HG02870 (cell line): ENCODE measurements around the gene HOXB9.

Experiments
- ATAC-seq: cut with Tn5 transposase; IDR thresholded peaks from one replicate; pipeline ENCODE4 v1.9.1; 2021; ENCODE audit warnings: mild to moderate bottlenecking, moderate library complexity; ENCODE audit not compliant: unreplicated experiment

Gene HOXB9

DNA sequence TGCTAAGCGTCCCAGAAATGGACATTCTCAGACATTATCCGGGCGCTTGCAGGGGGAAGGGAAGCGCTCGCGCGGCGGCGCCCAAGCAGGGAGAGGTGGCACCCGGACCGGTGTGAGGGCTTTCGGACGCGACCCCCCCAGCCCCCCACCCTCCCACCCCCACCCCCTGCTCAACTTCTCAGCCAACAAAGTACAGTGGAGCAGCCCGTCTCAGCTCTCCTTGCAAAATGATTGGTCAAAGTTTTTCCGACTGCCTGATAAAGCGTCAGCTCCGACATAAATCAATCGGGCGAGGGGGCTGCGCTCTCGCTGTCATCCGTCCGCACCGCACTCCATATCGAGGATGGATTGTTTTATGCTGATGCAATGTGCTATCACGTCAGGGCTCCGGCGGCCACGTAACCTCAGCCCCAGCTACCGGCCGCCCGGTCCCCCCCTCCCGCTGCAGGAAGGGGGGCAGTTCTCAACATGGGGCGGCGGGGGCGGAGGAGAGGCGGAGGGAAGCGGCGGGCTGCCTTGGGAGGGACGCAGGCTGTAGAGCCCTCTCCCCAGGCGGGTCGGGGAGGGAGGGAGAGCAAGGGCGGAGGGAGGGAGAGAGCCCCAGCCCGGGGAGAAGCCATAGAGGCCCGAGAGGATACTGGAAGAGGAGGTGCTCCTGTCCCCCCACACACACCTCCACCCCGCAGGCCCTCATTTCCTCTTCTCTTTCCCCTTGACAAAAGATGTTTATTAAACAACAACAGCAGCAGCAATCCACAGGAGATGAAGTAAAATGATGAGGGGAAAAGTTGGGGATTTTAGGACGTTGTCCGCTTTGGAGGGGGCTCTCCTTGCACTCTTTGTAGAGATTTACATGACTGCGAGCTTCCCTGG, at the start of gene HOXB9:
Gene HOXB9, minus strand, starts transcription at position 114 of the 873 bp plus-strand sequence. Its CDS starts 89 bp downstream, at position 25.
- ATAC-seq, result no peak

DNA sequence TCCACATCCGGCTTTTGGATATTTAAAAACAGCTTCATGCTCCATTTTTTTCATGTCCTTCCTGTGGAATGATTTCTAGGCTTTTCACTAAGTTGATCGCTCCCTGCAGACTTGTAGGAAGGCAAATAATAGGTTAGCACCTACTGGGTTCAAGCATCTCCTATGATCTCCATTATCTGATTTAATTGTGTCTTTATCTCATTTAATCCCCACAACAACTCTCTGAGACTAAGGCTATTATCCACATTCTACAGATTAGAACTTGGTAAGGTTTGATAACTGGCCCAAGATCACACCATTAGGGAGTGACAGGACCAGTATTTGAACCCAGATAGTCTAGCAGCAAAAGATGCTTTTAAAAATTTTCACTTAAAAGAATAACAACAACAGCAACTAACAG, 46.2 kb upstream of the HOXB9 start:
- no peak for ATAC-seq

DNA sequence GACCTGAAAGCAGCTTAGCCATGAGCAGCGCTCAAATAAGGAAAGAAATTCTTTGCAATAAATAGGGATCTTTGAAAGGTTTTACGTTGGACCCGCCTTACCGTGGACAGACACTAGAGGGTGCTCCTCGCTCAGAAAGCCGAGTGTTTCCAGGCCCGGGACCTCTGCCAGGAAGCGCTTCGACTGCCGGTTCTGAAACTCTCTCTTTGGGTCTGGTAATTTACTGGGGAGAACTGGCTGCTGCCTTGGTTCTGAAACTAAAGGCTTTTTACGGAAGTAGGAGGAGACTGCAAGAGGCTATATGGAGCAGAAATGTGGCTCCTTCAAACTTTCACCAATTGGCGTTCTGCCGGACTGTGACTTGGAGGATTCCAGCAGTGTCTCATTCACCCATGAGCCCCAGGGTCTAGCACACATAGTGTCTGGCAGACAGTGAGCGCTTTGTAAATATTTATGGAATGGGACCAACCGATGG, 45.6 kb upstream of the HOXB9 start:
- ATAC-seq, result no peak

DNA sequence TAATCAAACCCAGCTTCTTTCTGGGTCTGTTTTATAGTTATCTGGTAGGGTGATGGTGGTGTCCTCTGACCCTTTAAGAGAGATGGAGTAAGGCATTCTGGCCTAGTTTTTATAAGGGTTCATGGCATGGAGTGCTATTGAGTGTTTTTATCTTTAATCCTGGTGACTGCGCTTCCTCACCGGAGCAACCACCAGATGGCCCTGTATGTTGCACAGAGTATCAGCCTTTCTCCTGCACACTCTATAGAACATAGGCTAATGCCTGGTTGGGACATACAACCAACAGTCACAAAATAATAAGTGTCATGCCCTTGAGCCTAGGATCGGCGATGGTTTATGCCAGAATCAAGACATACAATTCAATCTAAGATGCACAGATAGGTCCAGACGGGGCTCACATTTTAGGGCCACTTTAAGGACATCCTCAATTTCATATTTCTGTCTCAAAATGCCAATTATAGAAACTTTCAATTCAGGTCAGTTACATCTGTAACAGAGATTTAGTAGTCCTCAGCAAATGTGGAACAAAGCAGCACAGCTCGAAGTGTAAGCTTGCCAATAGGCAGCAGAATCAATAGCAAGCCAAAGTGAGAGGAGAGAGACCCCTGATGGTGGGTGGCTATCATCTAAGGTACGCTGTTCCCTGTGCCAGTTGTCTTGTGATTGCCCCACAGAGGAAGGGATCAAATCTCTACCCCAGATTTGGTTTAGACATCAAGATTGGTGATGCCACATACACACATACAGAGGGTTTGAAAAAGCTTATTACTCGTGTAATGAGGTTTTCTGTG, 37.2 kb upstream of the HOXB9 start:
- ATAC-seq, result no peak

DNA sequence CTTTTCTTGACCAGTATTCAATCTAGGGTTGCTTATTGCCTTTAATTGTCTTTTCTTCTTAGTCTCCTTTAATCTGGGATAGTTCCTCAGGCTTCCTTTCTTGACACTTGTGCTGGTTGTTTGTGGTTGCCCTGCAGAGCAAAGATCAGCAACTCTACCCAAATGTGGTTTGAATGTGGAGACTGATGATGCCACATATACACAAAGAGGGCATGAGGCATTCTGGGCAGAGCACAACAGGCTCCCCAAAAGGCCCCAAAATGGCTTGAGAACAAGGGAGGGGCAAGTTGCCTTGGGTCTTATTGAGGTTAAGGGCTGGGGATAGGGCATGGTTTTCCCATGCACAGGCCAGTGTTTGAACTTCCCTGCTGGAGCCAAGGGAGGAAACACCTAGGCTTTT, 29.8 kb upstream of the HOXB9 start:
- no peak for ATAC-seq

DNA sequence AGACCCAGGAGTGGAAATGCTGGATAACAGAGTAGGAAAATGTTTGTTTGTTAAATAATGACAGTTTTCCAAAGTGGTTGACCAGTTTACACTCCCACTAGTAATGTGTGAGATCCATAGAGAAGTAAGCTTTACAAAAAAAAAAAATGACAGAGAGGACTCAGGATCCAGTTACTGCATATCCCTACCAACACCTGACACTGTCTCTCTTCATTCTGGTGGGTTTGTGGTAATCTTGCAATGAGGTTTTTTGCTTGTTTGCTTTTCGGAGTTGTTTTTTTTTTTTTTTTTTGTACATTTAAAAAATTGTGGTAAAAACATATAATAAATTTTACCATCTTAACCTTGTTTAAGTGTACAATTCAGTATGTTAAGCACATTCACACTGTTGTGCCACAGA, 23.6 kb upstream of the HOXB9 start:
- ATAC-seq, result no peak

DNA sequence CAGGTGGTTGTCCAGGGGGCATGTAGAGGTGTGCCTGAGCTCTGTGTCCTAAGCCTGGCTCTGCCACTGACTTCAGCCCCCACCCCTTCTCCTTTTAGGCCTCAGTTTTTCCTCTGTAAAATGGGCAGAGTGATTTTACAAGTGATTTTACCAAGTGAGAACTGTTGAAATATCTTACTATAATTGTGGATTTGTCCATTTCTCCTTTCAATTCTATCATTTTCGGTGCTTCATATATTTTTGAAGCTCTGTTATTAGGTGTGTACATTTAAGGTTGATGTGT, 21.7 kb upstream of the HOXB9 start:
- no peak for ATAC-seq

DNA sequence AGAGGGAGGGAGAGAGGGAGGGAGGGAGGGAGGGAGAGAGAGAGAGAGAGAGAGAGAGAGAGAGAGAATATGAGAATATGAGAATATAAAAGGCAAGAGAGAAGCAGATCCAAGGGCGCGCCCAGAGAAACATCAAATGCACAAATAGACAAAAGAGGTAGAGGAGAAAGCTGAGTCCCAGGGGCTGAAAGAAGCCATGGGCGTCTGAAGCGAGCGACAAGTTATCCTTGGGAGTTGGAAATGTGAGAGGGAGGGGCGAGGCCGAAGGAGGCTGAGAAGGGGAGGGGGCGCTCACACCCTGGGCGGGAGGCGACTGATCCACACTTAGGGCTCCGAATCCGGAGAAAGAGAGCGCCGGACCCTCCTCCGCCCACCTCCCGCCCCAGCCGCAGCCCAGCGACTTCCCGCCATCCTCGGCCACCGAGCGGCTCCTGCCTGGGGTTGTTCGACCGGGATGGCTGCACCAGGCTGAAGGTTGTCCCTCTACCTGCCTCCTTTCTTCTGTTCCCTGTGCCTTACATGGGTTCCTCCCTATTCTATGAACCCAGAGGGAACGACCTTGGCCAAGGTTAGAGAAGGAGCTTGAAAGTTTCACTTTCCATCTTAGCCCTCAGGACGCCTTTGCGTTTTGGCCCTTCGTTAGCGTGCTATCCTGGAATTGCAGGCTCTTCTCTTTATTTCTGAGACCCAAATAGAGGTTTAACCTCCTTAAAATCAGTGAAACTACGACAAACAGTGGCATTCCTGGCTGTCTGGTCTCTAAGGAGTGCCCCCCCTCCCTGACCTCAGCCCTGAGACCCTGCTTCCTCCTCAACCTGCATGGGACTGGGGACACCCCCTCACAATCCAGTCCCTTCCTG, 21.2 kb upstream of the HOXB9 start:
- ATAC-seq, result no peak

DNA sequence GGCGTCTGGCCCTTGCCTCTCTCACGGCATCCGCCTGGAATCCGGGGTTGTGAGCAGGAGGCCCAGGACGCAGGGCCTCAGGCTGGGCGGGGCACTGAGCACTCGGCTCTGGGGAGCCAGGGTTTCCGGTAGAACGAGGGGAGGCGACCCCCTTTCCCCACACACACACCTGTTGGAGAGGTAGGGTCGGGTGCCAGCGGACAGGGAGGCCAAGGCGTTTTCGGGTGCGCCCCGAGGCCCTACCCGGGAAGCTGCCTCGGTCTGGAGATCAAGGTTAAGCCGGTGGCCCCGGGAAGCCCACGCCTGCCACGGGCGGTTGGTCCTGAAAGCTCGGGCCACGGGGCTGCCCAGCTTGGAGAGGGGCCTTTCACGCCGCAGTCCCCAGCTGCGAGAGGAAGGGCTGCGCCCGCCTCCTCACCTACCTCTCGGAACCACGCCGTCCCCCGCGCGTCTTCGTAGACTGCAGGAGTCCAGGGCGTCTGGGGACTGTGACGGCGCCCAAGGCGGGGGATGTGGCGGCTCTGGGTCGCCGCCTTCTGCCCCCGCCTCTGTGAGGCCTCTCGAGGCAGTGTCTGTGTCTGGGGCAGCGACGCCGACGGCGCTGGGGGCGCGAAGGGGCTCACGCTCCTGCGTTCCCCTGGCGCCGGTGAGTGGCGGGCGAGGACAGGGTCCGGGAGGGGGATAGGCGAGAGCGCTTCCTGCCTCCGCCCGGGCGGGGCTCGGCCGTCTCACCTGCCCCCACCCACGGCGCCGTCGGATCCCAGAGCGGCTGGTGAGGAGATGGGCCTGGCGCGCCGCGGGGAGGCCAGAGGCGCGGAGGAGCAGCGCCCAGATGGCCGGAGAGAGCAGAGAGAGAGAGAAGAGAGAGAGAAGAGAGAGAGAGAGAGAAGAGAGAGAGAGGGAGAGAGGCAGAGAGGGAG, 20.3 kb upstream of the HOXB9 start:
- ATAC-seq, result no peak

DNA sequence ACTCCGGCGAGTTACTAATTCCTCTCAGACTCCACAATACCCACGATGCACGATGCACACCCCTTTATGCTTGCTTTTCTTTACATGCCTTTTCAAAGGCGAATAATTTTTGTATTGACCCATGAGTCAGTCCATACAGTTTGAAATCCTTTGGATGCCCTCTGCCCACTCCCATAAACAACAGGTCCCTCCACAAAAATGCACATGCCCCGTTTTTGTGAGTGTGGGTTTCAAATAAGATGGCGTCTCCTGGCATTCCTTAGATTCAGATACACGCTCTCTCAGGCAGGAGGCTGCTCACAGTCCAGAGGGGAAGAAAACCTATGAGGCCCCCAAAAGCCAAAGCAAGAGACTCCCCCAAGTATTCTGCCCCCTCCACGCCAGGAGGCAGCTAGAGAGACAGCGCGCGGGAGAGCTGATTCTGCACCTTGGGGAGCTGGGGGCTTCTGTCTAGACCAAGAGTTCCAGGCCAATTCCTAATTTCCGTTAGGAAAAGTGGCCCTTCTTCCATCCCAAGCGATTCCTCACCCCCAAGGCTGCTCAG, 19.6 kb upstream of the HOXB9 start:
- ATAC-seq, result no peak

DNA sequence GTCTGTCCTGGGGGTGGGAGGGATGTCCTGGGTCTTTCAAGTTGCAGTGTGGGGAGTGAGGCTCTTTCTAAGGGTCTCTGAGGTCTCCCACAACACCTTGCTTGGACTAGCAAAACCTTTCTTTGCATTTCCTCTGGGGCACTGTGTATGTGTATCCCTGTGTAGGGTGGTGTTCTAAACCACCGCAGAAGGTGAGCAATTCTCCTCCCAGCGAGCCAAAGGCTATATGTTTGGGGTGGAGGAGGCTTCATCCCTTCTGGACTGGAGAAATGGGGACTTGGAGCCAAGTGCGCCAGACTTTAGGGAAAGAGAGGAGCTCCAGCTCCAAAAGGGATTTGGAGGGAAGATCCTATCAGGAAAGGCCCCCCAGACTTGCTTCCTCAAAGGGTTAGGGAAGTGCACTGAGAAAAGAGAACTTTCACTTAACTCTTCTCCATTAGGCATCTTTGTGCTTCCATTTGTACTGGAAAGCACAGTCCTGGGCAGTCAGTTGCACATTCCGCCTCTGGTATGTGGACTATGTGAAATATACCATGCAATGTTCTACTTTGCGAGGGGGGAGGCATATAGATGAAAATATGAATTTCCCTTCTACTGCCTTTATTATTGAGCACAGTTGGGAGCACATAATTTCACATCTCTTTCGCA, 18.9 kb upstream of the HOXB9 start:
- no peak for ATAC-seq

DNA sequence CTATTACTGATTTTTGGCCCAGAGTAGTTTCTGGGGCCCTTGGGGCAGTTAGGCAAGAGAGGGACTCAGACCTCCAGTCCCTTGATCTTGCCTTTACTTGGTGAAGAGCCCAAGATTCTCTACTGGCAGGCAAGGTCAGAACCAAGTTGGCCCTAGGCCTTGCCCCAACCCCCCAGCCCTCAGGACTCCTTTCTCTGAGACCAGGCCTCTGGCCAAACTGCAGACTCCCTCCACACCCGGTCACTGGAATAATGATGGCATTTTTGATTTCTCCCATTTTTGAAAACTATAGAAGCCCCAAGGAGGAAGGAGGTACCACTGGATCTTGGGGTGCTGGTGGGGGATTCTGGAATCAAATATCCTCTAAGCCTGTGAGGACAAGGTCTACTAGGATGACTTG, 18.0 kb upstream of the HOXB9 start:
- no peak for ATAC-seq

DNA sequence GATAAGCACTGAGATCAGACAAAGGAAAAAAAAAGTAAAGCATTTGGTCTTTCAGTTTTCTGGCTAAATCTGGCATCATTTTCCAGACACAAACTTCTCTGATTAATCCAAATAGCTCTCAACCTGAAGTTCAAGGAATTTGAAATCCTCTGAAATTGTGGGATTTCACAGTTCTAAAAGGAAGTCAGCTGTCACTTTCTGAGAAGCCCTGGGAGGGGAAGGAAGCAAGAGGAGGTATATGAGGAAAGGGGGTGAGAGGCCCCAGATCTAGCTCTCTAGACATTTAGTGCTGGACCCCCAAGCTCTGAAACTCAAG, 17.5 kb upstream of the HOXB9 start:
- no peak for ATAC-seq

DNA sequence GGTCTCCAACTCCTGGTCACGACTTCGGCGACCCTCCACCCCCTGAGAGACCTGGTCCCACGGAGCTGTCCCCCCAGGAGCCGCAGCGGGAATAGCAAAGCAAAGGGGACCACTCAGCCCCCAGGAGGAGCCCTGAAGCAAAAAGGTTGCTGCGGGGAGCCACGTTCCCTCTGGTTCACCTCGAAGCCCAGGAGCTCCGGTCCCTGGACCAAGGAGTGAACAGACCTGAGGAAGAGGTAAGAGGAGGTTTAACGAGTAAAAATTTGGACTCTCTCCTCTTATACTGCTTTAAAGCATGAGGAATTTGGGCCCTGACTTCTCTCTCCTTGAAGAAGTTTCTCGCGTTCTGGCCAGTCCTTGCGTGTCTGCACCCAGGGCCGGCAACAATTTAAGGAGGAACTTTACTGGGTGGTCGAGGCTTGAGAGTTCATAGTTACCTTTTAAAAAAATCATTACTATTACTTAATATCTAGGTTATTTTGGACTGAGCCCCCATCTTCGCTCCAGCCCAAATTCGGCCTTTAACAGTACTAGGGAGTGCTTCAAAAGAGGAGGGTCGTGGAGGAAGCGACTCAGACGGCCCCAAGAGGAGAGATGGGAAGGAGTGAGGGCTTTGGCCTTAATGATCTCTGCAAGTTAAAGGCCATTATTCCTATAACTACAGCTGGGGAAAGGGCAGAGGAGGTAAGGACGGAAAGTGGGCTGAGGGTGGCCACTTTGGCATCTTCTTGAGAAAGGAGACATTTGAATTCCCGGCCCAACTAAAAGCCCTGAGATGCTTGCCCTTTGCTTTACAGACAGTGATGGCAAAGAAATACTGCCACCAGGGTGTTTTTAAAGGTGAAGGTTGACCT, 16.9 kb upstream of the HOXB9 start:
- ATAC-seq, result no peak

DNA sequence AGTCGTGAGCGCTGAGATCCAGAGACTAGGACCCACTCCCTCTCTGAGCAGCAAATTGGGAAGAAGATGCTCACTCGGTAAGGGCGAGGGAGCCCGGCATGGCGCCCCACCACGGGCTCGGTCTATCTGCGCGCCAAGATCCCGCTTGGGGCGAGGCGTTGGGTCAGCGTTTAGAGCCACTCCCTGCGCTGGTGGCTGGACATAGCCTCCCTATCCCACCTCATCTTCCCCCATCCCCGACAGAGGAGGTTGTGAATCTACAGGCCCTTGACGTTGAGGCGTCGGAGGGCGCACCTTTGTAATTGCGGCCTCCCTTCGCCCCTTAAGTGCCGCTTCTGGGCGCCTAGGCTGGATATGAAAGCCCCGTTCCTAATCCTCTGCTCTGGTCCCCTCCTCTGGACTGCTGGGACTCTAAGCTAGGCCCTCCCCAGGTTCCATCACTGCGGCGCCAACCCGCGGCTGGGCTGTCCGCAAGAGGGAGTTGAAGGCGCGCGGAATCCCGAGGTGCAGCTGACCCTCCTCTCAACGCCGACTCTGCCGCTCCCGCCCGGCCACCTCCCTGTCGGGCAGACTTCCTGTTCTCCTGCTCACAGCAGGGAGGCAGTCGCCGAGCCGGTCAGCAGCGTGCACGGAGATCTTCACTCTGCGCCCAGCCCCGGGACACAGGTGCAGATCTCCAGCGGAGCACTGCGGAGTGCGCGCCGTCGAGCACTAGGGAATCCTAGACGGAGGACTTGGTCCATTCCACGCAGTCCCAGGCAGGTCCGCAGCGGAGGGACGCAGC, 16.1 kb upstream of the HOXB9 start:
- ATAC-seq, result no peak

DNA sequence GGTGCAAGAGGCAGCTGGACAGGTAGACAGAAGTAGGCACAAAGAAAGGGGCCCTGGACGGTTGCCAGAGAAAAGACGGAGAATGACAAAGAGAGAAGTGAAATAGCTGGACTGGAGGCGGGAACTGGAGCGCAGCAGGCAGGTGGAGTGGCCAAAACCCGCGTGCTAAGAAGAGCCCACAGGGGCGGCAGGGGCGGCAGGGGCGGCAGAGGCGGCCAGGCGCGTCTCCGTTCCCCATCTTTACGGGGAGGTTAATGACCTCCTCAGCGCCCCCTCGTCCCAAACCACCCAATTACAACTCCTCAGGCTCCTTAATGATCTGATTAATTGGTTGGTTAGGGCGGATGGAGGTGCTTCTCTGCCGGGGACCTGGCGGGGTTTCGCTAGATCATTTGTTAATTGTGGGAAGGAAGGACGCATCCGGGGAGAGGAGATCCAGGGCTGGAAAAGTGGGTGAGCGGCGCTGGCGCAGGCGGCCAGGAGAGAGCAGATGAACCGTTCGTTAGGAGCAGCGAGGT, 15.4 kb upstream of the HOXB9 start:
- ATAC-seq, result no peak

DNA sequence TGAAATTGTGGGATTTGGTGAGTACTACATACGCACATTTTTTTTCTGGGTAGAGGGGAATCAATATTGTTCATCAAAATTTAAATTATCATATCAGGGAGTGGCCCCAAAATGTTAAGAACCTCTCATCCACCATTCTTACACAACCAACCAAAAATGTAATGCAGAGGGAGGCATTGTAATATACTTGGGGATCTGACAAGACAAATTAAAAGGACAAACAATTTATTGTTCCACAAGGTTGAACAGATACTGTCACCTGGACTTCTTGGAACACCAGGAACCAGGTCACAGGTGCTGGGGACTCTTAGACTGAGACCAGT, 14.7 kb upstream of the HOXB9 start:
- no peak for ATAC-seq
